Prostate gland (tissue), 2 donors: Measurements from ENCODE around the gene ARL13A. TPM values are rescaled to one million over a fixed set of nuclear protein-coding genes. Genes with fewer than 3 reads are reported as not detected.

ENCODE experiments used
- DNase-seq: peaks from one replicate; pipeline ENCODE4 v3.0.0-alpha.2; 2019; ENCODE audit warnings: low spot score
- H3K27ac ChIP-seq, 2 donors: fragments of 200-600 bp; sonication (generic); 2 replicates each; pipeline ENCODE4 v1.5.1; 2017 to 2019
- H3K27me3 ChIP-seq: fragments of 200-600 bp; sonication (generic); replicated peaks from 2 replicates; pipeline ENCODE4 v1.5.1; 2019; ENCODE audit not compliant: insufficient read depth
- H3K36me3 ChIP-seq, 2 donors: fragments of 200-600 bp; sonication (generic); 1 replicate in 1 of 2; 2 replicates in 1 of 2; pipeline versions ENCODE4 v1.5.1 to v1.8.1; 2017 to 2019
- H3K4me1 ChIP-seq: fragments of 200-600 bp; sonication (generic); replicated peaks from 2 replicates; pipeline ENCODE4 v1.5.1; 2019
- H3K4me3 ChIP-seq, 2 donors: fragments of 200-600 bp; sonication (generic); 2 replicates each; pipeline ENCODE4 v1.5.1; 2017 to 2019
- H3K9me3 ChIP-seq: fragments of 200-600 bp; sonication (generic); 2 replicates; pipeline ENCODE4 v1.5.1; 2017
- POLR2A ChIP-seq: fragments of 450-650 bp; IDR thresholded peaks from one replicate; pipeline ENCODE4 v1.6.1; 2016; ENCODE audit warnings: antibody characterized with exemption, mild to moderate bottlenecking
- POLR2AphosphoS5 ChIP-seq: sonication (generic); formaldehyde crosslinking; IDR thresholded peaks from one replicate; pipeline ENCODE4 v1.6.1; 2017; ENCODE audit warnings: antibody characterized with exemption
- whole genome bisulfite sequencing: methylation state at CpG from one replicate; pipeline ENCODE4 v1.1.5; 2018; 5-methylcytosine and 5-hydroxymethylcytosine counted together
- intact Hi-C: fragments of 100-400 bp; cut with DNase I; formaldehyde crosslinking; loops from one replicate; pipeline ENCODE4 v1.14.2; 2022
- total RNA-seq, 2 donors: library from RNA; depleted of rRNA; stranded (reverse); fragments of >200 nt; gene quantifications; one replicate each; pipeline ENCODE4 v1.1.0, GENCODE V29; 2016
- TF ChIP-seq, protein P1 (sequence below), 4 experiments: fragments of 200-600 bp in 2 of 4; fragments of 450-650 bp in 2 of 4; sonication (generic) in 2 of 4; IDR thresholded peaks; 1 replicate in 3 of 4; 2 replicates in 1 of 4; pipeline ENCODE4 v1.5.1; 2016 to 2019; ENCODE audit warnings: antibody characterized with exemption in 4 of 4, mild to moderate bottlenecking in 2 of 4, moderate library complexity in 2 of 4

ARL13A gene
- total RNA-seq = 1 to 10 TPM in 1 of 2 donors, not detected in 1; 1.2 TPM

GRCh38 chrX:100969408-100969807, at the start of gene ARL13A:
Gene ARL13A, plus strand, starts transcription at chrX:100969708. Its CDS starts 3,982 bp downstream, at chrX:100973690.
- H3K27me3 ChIP-seq = no peaks in the 10 kb centered on the region
- no peaks in the 10 kb centered on the region for H3K4me1 ChIP-seq
- no peak within 1 kb of the TSS for H3K4me3 ChIP-seq
- H3K36me3 ChIP-seq = no peaks in the 10 kb centered on the region
- no peak within 1 kb of the TSS for H3K27ac ChIP-seq
- TF ChIP-seq, protein P1, sequence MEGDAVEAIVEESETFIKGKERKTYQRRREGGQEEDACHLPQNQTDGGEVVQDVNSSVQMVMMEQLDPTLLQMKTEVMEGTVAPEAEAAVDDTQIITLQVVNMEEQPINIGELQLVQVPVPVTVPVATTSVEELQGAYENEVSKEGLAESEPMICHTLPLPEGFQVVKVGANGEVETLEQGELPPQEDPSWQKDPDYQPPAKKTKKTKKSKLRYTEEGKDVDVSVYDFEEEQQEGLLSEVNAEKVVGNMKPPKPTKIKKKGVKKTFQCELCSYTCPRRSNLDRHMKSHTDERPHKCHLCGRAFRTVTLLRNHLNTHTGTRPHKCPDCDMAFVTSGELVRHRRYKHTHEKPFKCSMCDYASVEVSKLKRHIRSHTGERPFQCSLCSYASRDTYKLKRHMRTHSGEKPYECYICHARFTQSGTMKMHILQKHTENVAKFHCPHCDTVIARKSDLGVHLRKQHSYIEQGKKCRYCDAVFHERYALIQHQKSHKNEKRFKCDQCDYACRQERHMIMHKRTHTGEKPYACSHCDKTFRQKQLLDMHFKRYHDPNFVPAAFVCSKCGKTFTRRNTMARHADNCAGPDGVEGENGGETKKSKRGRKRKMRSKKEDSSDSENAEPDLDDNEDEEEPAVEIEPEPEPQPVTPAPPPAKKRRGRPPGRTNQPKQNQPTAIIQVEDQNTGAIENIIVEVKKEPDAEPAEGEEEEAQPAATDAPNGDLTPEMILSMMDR (IDR thresholded peaks at IDR 0.05) = no peak
- TF ChIP-seq POLR2A (no peak), POLR2AphosphoS5 (no peak)
- H3K9me3 ChIP-seq = no peaks in the 10 kb centered on the region
- 92% methylated on average over 2 of the region's 2 CpGs for WGBS
- intact Hi-C loops = no loop called here
- DNase-seq = no peak

DNA sequence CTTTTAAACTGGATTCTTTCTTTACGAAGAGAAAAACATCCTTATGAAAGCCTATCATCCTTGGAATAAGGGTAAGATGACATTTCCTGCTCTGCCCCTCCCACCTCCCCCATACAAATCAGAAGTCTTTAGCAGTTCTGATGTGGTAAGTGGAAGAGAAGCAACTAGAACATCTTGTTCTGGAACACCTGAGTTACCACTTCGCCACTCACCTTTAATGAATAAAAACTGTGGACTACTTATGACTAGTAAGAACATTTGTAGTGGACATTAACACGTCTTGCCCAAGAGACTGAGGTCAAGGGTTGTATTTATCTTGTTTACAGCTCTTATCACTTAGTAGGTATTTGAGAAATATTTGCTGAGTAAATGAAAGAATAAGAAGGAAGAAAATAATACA, 45.1 kb upstream of the ARL13A start:
- intact Hi-C loops = no loop called here
- H3K27ac ChIP-seq = no peak overlapping the region
- no peak for DNase-seq
- H3K9me3 ChIP-seq = no peaks in the 10 kb centered on the region
- H3K27me3 ChIP-seq = no peaks in the 10 kb centered on the region
- TF ChIP-seq, protein P1 (IDR thresholded peaks at IDR 0.05) = no peak
- TF ChIP-seq POLR2A (no peak), POLR2AphosphoS5 (no peak)
- WGBS = 55% methylated on average over 3 of the region's 3 CpGs
- H3K4me3 ChIP-seq = no peak overlapping the region
- H3K36me3 ChIP-seq = no peaks in the 10 kb centered on the region
- no peaks in the 10 kb centered on the region for H3K4me1 ChIP-seq

- no peak for DNase-seq
- no peaks in the 10 kb centered on the region for H3K9me3 ChIP-seq
- intact Hi-C loops = no loop called here
- H3K4me1 ChIP-seq = no peaks in the 10 kb centered on the region
- 71% methylated on average over 2 of the region's 2 CpGs for WGBS
- TF ChIP-seq, protein P1 (IDR thresholded peaks at IDR 0.05) = no peak
- no peak for TF ChIP-seq POLR2A
- TF ChIP-seq POLR2AphosphoS5 = no peak
- H3K27ac ChIP-seq = no peak overlapping the region
- H3K36me3 ChIP-seq = no peaks in the 10 kb centered on the region
- H3K4me3 ChIP-seq = no peak overlapping the region
- H3K27me3 ChIP-seq = no peaks in the 10 kb centered on the region
Observed at GRCh38 chrX:100926453-100926852, 43.1 kb upstream of the ARL13A start.

DNA sequence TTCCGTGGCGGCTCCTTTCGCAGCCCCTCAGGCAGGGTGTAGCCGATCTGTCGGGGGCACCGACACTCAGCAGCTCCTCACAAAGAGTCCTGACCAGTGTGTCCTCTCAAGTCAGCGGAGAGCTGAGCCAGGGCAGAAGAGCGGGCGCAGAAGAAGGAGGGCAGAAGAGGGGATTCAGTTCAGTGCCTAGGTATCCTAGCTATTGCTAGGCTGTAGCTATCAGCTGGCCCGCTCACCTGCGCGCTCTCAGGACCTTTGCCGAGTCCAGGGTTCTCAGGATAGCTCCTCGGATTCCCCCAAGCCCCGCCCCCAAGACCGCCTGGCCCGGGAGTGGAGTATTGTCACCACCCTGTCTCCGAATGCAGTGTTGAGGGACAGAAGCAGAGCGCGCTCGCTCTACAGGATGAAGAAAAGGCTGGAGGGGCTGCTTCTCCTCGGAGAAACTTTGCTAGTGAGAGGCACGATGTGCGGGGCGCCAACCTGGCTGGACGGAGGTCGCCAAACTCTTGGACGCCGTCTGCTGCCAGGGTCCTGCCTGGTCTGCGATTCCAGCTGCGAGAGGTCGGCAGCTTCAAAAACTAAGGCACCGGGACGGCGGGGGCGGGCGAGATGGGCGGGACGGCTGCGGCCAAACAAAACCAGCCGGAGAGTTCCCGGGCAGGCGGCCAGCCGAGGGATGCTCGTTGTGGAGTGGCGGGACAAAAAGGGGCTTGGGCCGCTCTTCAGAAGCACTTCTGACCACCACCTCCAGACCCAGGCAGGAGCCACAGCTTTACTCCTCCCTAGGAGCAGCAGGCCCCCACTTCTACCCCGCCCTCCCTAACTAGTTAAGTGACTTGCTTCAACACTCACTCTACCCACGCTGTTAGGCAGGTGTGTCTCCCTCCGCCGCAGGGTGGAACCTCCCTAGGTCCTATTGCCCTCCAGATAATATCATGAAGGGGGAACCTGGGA, 40.6 kb upstream of the ARL13A start, which contains the start of gene XKRX:
TSS of gene XKRX (minus strand) at position 258 of the 954 bp plus-strand sequence. CDS start 613 bp downstream, outside the sequence.
- no peak for TF ChIP-seq POLR2A
- TF ChIP-seq, protein P1 (IDR thresholded peaks at IDR 0.05) = no peak
- H3K9me3 ChIP-seq = no peaks in the 10 kb centered on the region
- WGBS = 2% methylated on average over 22 of the region's 51 CpGs
- peak; percentile 5 for DNase-seq
- peak within 1 kb of the TSS; percentile 26 to 27 for H3K4me3 ChIP-seq
- H3K27me3 ChIP-seq = no peaks in the 10 kb centered on the region
- no peak within 1 kb of the TSS for H3K27ac ChIP-seq
- intact Hi-C loops = no loop called here
- no peaks in the 10 kb centered on the region for H3K4me1 ChIP-seq
- no peaks in the 10 kb centered on the region for H3K36me3 ChIP-seq
